SK-N-MC (cell line): ENCODE data around the gene GLS2.

ENCODE experiments used
- EZH2 ChIP-seq: fragments of 200-600 bp; sonication (generic); IDR thresholded peaks from one replicate; pipeline ENCODE4 v1.6.1; 2017; ENCODE audit warnings: antibody characterized with exemption
- POLR2AphosphoS5 ChIP-seq: IDR thresholded peaks from 2 replicates; pipeline ENCODE4 v1.6.1; 2012; ENCODE audit warnings: mild to moderate bottlenecking, low read depth, low read length, borderline replicate concordance

- no peak for TF ChIP-seq POLR2AphosphoS5
- no peak for TF ChIP-seq EZH2
These were observed 33.2 kb upstream of the GLS2 start for GRCh38 chr12:56521209-56521589.
